NOMO-1 treated with DMSO at 0.1 percent for 48 hours (cell line): ENCODE measurements around the gene RASSF8.
"Not testable (repeated sequence)": the region's sequence is repeated elsewhere in the genome, so short reads cannot be mapped to it uniquely, and the experiment has no call there.

Experiments used
- DNase-seq: peaks from one replicate; lab custom pipeline; 2025; ENCODE audit not compliant: unreplicated experiment; lab: John Stamatoyannopoulos, UW

Gene RASSF8

DNA sequence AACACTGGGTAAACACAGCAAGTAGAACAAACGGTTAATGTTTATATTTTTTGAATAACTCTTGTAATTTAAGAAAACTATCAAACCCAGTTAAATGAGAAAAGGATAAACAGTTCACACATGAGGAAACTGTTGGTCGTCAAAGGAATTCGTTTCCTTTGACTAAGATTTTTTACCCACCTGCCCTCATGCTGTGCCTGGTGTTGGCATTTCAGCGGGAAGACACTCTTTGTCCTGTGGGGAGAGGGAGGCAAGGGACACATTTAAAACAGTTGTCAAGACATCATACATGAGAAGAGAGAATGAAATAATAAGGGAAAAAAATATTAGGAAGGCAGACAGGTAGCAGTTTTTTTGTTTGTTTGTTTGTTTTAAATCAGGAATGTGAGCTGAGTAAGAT, 95.9 kb downstream of the RASSF8 start:
- no peak for DNase-seq

DNA sequence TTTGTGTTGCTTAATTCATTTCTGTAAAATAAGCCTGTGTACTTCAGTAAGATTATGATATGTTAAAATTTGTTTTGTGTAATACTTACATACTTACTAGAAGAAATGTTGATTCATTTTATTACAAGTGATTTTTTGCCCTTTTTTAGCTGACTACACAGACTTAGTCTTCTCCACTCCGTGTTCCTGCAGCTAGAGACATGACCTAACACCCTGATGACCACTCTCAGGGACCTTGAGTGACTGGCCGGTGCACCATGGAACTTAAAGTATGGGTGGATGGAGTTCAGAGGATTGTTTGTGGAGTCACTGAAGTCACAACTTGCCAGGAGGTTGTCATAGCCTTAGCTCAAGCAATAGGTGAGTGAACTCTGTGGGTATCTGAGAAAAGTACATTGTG, 96.6 kb downstream of the RASSF8 start:
- no peak for DNase-seq

DNA sequence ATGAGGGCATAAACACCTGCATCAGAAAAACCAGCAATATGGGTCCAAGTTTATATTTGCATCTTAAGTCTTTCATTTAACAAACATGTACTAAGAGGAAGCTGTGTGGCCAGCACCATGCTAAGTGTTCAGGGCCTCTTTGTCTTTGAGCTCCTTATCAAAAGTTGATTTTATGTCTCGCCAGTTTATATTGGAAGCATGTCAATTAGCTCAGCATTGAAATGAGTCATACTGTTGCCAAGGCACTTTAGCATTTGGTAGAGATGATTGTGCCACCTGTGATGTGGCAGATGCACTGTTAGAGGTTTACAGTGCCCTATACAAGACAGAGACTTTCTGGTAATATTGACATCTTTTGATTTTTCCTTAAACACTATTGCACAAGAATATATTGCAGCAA, 97.9 kb downstream of the RASSF8 start:
- no peak for DNase-seq

DNA sequence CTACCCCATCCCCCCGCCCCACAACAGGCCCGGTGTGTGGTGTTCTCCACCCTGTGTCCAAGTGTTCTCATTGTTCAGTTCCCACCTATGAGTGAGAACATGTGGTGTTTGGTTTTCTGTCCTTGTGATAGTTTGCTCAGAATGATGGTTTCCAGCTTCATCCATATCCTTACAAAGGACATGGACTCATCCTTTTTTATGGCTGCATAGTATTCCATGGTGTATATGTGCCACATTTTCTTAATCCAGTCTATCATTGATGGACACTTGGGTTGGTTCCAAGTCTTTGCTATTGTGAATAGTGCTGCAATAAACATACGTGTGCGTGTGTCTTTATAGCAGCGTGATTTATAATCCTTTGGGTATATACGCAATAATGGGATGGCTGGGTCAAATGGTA, 98.8 kb downstream of the RASSF8 start:
- DNase-seq: not testable (repeated sequence)

DNA sequence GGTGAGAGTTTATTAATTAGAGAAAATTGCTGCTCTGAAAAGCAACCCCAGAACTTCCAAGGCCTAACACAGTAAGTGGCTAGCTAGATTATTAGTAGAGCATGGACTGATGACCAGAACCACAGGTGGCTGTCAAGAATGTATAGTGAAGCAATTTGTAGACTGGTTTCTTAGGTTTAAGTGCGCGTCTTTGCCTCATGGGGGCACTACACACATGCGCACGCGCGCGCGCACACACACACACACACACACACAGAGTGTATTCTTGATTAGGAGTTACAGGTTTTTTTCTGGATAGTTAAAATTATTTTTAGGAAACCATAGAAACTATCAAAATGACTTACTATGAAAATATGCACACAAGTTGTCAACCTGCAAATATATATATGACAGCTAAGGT, 99.8 kb downstream of the RASSF8 start:
- no peak for DNase-seq

DNA sequence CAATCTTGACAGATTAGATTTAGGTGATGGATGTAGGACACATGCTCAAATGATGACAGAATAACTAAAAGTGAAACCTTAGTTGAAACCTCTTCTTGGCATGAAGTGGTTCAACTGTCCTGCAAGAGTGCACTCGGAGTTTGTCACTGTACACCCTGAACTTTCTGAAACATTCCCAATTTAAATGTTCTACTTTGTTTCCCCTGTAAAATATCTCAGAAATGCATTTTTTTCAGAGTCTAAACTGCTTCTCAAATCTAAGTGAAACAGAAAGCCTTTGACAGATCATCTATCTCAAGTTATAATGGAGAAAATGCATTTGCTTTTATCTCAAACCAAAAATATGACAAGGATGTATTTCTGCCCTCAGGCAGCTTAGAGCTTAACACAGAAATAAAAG, 100.3 kb downstream of the RASSF8 start:
- no peak for DNase-seq

DNA sequence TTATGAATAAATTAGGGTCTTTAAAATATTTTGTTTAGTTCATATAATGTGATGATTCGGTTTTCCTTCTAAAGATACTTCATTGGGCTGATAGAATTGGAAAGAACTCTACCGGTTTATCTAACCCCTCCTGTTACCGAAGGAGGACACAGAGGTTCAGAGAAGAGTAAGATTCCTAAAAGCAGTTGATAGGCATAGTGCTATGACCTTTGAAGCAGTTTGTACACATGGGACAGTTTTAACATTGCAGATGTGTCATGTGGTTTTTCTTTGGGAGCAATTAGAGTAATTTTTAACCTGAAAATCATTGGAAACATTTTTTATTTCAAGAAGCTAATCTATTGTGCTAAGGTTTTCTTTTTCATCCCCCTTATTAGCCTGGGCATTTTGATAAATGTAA, 103.5 kb downstream of the RASSF8 start:
- DNase-seq: no peak

DNA sequence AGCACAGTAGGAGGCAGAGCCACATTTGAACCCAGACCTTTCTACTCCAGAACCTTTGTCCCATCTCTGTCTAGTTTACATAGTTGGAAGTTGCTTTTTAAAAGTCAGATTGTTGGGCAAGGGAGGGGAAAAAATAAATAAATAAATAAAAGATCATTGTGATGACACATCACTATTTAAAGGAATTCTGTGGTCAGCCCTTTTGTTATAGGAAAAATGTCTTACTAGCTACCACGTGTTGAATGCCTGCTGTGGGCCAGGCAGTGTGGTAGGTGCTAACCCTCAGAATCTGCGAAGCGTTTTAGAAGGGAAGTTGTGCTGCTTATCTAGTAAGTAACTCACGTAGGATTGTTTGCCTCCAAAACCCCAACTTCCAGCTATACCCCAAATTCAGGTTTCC, 104.1 kb downstream of the RASSF8 start:
- no peak for DNase-seq

DNA sequence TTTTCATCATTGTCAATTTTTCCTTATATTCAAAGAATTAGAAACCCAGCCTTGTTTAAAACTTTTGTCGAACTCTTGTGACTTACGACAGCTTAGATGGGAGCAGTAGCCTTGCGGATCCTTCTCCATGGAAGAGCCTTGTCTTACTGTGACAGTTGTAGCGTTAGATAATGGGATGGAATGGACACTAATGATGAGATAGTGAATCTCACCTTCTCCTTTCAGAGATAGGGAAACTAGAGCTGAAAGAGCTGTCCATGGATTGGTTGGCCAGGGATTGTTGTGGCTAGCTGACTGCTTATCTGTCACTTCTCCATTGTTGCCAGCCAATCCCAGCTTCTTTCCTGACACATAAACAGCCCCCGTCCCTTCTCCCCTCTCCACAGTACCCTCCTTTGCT, 107.0 kb downstream of the RASSF8 start:
- DNase-seq: no peak

DNA sequence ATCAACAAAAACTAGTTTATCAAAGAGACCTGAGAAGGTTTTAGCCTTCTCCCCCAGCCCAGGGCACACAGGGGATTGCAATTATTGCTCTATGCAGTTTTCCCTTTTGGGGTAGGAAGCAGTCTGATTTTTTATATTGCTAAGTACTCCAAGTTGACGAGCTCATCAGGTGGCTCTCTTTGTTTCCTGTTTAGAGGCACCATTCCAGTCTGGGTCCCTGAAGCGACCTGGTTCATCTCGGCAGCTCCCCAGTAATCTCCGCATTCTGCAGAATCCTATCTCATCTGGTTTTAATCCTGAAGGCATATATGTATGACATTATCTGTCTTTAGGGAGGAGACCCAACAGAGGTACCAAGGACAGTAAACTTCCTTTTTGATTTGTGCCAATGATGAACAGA, 110.0 kb downstream of the RASSF8 start:
- no peak for DNase-seq

DNA sequence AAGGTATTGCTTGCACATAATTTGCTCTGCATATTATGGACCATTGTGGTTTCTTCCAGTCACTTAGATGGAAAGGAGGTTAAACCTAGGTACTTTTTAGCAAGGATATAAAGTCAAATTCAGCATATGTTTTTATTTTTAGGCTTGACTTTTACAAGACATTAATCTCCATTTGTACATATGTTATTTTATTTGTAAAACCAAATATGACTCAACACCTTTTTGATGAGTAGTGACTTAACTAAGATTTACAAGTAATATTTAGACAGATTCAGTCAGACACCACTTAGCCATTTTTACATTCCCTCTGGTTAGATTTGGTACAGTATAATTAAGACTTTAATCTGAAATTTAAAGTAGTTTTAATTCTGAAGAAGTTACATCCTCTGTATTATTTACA, 111.3 kb downstream of the RASSF8 start:
- DNase-seq: no peak

DNA sequence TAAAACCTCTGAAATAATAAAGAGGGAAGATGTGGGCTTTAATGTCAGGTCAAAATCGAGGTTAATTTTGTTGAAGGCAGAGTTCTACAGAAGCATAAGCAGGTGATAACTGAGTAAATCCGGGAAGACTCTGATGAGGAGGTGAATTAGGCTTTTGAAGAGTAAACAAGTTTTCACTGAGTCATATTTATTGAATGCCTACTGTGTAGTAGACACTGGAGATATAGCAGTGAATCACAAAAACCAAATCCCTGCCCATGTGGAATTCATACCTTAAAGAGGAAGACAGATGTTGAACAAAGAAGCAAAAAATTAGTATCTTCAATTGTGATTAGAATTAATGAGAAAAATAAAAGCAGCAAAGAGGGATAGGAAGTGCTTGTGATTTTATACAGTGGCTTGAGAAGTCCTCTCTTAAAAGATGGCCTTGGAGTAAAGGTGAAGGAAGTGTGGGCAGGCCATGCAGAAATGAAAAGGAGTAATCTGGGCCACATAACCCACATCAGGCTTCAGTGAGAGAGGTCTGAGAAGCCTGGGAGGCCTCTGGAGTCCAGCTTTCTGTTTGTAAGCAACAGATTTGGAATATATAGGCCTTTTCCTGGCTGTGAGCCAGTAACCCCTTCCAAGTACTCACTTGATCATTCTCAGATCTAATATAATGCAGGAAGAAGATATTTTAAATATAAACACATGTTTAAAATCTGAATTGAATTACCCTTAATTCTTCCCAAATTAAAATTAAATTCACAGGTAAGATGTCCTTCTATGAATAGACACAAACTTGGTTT, 119.6 kb downstream of the RASSF8 start:
- DNase-seq: no peak

DNA sequence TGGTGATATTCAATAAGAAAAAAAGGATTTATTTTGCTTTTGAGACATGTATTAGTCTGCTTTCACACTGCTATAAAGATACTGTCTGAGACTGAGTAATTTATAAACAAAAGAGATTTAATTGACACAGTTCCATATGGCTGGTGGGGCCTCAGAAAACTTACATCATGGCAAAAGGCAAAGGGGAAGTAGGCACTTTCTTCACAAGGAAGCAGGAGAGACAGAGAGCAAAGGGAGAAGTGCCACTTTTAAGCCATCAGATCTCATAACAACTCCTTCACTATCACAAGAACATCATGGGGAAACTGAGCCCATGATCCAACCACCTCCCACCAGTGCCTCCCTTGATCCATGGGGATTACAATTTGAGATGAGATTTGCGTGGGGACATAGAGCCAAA, 122.4 kb downstream of the RASSF8 start:
- DNase-seq: peak; percentile 78

DNA sequence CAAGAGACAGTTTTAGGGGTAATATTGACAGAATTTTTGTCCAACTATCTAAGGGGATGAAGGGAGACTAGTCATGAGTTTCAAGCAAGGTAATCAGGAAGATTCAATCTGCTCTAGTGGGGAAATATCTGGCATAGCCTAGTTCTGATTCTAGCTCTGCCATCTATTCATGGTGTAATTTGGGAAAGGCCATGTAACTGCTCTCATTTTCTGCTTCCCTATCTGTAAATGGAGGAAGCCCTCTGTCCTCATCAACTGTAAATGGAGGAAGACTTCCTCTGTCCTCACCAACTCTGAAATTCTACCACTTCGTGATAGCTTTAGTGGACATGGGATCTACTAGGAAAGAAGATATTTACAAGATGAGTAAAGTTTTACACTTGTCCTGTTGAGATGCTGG, 128.5 kb downstream of the RASSF8 start:
- no peak for DNase-seq

DNA sequence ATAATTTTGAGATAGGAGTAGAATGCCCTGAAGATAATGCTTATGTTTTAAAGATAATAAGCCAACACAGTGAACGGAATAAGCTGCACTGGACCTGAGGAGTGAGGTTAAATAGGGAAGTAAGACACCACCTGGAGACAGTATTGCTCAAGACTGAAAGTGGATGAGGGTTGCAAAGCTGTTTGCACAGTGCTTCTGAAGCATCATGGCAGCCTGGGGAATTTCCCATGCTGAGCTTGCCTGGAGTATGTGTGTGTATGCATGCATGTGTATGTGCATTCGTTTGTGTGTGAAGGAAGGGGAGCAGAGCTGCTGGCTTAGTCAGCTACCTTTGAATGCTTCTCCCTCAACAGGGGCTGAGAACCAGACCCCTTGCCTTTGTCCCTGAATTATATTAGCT, 130.5 kb downstream of the RASSF8 start:
- DNase-seq: no peak

DNA sequence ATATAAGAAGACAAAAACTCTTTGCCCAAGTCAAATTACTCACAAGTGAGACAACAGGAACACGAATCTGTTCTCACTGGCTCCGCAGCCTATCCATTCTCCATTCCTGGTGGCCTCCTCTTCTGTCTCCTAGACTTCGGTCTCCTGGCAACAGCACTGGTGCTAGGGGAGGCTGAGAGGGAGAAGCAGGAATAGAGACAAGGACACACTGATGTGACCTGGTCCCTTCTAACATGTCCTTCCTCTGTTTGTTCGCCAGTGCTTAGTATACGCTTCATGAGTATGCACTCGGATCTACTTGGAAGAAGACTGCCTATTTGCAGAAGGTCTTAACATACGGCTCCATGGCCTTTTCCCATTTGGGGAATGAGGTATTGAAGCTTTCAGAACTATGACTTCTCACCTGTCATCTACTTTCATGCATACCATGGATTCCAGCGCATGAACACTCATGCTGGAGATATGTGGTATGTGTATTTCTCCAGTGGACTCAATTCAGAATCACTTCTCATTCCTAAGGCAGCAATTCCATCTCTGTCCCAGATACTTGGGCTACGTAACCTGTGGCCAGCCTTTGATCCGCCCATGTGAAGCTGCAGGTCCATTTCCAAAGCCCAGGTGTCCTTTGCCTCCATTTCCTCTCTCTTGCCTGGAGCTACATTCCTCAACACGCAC, 132.5 kb downstream of the RASSF8 start:
- DNase-seq: no peak

DNA sequence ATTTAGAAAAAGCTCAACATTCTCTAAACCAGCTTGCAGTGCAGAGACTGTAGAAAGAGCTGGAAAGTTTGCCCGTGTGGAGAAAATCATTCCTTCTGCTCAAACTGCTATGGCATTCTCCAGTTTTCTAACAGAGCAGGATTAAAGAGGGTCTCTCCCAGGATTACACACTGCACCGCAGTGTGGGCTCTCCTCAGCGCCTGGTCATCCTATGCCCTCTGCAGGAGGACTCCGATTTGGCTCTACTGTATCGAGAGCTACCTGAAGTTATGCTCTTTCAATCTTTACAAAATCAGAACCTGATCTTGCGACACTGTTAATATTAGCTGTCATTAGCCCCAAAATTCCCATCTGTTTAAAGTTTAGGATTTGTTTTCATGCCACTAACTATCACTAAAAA, 133.3 kb downstream of the RASSF8 start:
- DNase-seq: no peak

DNA sequence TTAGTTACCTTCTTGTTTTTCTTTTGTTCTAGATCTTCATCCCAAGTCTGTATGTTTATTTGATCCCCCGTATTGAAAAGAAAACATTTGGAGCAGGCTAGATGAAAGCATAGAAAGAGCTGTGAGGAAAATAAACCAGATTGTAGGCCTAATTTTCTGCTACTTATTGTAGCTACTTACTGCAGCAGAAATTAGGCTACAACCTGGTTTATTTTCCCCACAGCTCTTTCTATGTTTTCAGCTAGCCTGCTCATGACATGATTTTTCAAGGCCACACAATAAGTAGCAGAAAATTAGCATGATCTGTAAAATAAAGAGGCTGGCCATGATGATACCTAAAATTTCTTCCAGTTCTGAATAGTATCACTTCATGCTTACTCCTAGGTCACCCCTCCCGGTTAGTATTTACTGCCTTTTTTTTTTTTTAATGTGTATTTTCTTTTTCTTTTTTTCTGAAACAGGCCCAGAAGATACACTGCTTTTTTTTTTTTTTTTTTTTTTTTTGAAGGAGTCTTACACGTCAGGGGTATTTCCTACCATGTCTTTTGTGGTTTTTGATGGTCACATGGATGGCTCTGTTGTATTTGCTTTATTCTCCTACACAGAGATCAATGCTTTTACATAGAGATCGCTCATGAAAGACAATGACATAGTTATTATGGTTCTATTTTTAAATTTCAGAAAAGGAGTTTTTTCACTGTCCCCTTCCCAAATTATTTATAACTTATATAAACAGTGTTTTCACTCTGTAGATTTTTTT, 134.0 kb downstream of the RASSF8 start:
- no peak for DNase-seq

DNA sequence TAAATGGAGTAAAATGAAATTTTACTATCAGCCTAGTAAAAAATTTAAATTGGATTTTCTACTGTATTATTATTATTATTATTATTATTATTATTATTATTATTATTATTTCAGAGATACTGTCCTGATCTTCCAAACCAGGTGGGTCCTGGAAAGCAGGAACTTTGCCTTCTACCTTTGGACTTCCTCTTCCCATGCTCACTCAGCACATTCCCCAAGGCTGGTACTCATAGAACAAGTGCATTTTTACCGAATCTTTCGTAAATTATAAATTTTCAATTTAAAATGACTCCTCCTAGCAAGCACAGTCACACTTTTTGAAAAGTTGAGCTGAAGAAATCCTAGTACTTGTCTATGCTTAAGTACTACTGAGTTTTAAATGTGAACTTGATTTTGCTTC, 136.7 kb downstream of the RASSF8 start:
- no peak for DNase-seq

DNA sequence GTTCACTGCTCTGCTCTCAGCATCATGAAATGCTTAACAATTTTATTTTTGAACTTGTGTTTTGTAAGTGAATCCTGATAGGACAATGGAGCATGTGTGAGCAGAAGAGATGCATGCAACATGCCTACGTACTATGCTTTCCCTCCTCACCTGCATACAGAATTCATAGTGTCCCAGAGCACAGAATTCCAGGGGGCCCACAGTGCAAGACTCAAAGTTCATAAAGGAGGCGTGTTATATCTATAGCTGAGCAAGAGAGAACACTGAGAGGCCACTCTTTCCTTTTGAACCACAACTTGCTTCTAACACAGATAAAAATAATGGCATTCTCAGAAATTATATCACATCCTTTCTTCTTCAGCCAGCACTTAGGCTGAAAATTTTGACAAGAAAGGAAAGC, 137.6 kb downstream of the RASSF8 start:
- no peak for DNase-seq

DNA sequence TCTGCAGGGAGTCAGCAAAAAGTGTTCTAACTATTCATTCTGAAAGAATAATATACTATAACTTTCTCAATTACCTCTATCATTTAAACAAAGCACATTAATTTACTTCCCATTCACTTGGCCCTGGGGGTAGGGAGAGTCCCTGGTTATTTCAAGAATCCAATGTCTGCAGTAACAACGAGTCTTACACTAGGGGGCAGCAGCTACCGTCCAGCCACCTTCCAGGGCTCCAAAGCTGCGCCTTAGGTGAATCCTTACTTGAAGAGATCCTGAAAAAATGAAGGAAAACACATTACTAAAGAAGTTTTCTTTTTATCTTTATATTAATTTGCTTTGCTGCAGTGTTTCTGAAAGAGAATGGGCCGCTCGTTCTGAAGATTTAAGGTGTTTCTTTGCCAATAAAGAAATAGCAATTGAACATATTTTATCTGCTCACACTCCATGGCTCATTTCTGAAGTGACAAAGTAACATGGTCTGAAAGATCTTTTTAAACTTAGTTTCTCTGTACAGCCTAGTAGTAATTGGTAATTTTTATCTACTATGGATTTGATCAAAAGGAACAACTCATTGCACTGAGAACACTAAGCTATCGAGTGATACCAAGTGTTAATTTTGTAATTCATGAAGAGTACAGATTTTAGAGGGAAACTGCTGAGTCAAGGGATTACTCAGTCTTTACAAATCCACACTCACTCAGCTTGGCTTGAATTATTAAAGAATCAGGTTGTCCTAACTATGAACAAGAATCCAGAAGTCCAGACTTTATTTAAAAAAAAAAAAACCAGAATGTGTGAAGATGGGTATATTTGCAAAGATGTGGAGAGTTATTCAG, 138.8 kb downstream of the RASSF8 start:
- peak; percentile 68 for DNase-seq
